MCF 10A (cell line): ENCODE measurements around the gene TRIM71. TPM values are rescaled to one million over a fixed set of nuclear protein-coding genes. Genes with fewer than 3 reads are reported as not detected.

Source experiments
- BruUV-seq: library from RNA; stranded (reverse); fragments of 400-500 nt; replicated peaks from 2 replicates; lab custom pipeline; 2021; lab: Mats Ljungman, UMichigan
- CTCF ChIA-PET: fragments of 300-600 bp; sonication (Branson Sonifier 250); formaldehyde crosslinking; extraction: SDS; loops from one replicate; lab custom pipeline; 2021; ENCODE audit warnings: antibody characterized with exemption, inconsistent platforms; lab: Yijun Ruan, JAX
- POLR2A ChIA-PET: fragments of 300-600, 350-650 bp; sonication (Branson Sonifier 250); formaldehyde crosslinking; extraction: SDS; loops from one replicate; lab custom pipeline; 2020; ENCODE audit warnings: antibody characterized with exemption, inconsistent platforms; lab: Yijun Ruan, JAX
- DNase-seq: peaks from one replicate; pipeline ENCODE4 v3.0.0-alpha.2; 2018; ENCODE audit not compliant: unreplicated experiment
- H3K27ac Mint-ChIP-seq: one replicate; pipeline ENCODE4 v1.8.0; 2022; ENCODE audit warnings: mild to moderate bottlenecking, low read depth, mixed read lengths; ENCODE audit not compliant: unreplicated experiment
- H3K27me3 Mint-ChIP-seq: one replicate; pipeline ENCODE4 v1.8.0; 2022; ENCODE audit warnings: mixed read lengths; ENCODE audit not compliant: insufficient read depth, unreplicated experiment
- H3K36me3 Mint-ChIP-seq: one replicate; pipeline ENCODE4 v1.8.0; 2022; ENCODE audit warnings: mild to moderate bottlenecking, moderate library complexity, mixed read lengths; ENCODE audit not compliant: insufficient read depth, unreplicated experiment
- H3K4me1 Mint-ChIP-seq: one replicate; pipeline ENCODE4 v1.8.0; 2022; ENCODE audit warnings: mixed read lengths; ENCODE audit not compliant: insufficient read depth, unreplicated experiment
- H3K4me3 Mint-ChIP-seq: one replicate; pipeline ENCODE4 v1.8.0; 2022; ENCODE audit warnings: mild to moderate bottlenecking, moderate library complexity, mixed read lengths; ENCODE audit not compliant: unreplicated experiment
- H3K9me3 Mint-ChIP-seq: one replicate; pipeline ENCODE4 v1.8.0; 2022; ENCODE audit warnings: mixed read lengths; ENCODE audit not compliant: unreplicated experiment
- intact Hi-C: fragments of 100-400 bp; cut with micrococcal nuclease; formaldehyde crosslinking; loops from 2 replicates; pipeline ENCODE4 v1.14.1; 2022
- total RNA-seq: library from RNA; stranded (reverse); gene quantifications from 2 replicates; pipeline ENCODE4 v1.2.3, GENCODE V29; 2022
- TF ChIP-seq, protein P1 (sequence below): fragments of 200-600 bp; IDR thresholded peaks from one replicate; pipeline ENCODE4 v1.8.0; 2022; ENCODE audit warnings: antibody characterized with exemption, mild to moderate bottlenecking; ENCODE audit not compliant: unreplicated experiment

The TRIM71 gene
- total RNA-seq, 1 experiment from 2014 or later = 0.05 TPM

DNA sequence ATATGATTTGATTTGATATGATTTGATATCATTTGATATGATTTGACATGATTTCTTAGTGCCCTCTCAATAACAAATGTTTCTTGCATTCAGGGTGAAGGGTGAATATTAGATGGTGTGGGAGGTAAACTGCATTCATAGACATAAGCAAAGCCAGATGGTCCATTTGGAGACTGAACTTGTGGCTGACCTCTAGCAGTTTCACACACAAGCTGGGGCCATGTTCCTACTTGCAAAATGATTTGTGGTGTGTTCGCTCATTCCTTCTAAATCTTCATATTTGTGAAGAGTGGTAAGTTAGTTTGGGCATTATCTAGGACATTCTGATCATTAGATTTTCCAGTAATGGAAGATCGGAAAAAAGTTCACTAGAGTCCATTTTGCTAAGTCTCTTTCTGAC lies 93.2 kb downstream of the TRIM71 start:
- no peak overlapping the region for H3K4me3 Mint-ChIP-seq
- intact Hi-C loops = no loop called here
- ChIA-PET POLR2A (no interaction called here), CTCF (interaction anchor here (1.1 kb wide), 1 partner anchor 32 kb away, joined by 3 read pairs; no protein-coding TSS in a partner anchor)
- H3K27ac Mint-ChIP-seq = no peak overlapping the region
- peaks cover 13% of the 10 kb centered on the region for H3K4me1 Mint-ChIP-seq
- no TSS peak for BruUV-seq
- H3K27me3 Mint-ChIP-seq = no peaks in the 10 kb centered on the region
- H3K9me3 Mint-ChIP-seq = no peaks in the 10 kb centered on the region
- no peaks in the 10 kb centered on the region for H3K36me3 Mint-ChIP-seq
- TF ChIP-seq, protein P1, sequence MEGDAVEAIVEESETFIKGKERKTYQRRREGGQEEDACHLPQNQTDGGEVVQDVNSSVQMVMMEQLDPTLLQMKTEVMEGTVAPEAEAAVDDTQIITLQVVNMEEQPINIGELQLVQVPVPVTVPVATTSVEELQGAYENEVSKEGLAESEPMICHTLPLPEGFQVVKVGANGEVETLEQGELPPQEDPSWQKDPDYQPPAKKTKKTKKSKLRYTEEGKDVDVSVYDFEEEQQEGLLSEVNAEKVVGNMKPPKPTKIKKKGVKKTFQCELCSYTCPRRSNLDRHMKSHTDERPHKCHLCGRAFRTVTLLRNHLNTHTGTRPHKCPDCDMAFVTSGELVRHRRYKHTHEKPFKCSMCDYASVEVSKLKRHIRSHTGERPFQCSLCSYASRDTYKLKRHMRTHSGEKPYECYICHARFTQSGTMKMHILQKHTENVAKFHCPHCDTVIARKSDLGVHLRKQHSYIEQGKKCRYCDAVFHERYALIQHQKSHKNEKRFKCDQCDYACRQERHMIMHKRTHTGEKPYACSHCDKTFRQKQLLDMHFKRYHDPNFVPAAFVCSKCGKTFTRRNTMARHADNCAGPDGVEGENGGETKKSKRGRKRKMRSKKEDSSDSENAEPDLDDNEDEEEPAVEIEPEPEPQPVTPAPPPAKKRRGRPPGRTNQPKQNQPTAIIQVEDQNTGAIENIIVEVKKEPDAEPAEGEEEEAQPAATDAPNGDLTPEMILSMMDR = no peak
- no peak for DNase-seq

DNA sequence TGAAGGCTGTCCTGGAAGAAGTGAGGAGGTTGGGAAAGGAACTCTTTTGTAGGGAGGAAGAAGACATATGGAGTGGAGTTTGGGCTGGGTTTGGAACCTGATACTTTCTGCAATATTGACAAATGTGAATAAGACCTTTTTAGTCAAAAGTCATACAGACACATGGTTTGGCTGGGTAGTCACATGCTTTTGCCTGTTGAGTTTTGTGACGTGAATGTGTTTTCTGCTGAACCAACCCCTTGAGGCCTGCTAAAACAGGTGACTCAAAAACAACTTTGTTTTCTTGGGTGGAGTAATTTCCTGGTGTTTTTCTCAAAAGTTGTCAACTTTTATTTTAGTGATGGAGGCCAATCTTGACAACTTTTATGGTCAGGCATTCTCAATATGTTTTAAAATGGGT lies 94.2 kb downstream of the TRIM71 start:
- Mint-ChIP-seq H3K27me3 (no peaks in the 10 kb centered on the region), H3K4me1 (peaks cover 13% of the 10 kb centered on the region), H3K9me3 (no peaks in the 10 kb centered on the region), H3K4me3 (no peak overlapping the region), H3K36me3 (no peaks in the 10 kb centered on the region), H3K27ac (no peak overlapping the region)
- TF ChIP-seq, protein P1 = no peak
- CTCF ChIA-PET = no interaction called here
- no TSS peak for BruUV-seq
- intact Hi-C loops = no loop called here
- DNase-seq = no peak
- POLR2A ChIA-PET = interaction anchor here (1.5 to 2.2 kb wide), 2 partner anchors 12 to 39 kb away, joined by 3 to 11 read pairs; no protein-coding TSS in a partner anchor

DNA sequence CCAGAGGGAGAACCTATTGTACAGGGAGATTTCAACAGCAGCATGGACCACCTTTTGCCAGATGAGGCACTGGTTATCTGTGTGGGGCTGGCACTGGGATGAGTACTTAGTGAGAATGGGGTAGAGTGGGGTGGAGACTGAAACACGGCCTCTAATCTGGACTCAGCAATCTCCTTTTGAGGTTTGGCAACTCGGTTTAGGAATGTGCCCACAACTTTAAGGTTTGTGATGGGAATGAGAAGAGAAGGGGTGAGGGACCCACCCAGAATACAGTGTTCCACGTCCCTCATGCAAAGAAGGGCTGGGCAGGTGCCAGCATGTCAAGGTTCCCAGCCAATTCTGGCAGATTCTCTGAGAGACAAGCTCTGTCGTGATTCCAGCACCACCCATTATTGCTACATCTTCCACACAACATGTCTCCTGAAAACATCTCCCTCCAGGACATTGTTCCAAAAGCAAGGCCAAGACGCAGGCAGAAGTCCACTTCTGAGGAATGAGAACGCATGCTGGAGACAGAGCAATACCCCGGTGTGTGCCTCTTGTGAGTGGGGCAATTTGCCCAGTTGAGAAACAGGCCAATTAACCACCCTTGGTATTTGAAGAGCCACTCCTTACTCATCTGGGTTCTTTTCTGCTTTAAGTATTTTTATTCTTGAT lies 96.1 kb downstream of the TRIM71 start:
- H3K4me3 Mint-ChIP-seq = no peak overlapping the region
- DNase-seq = peak; percentile 96
- intact Hi-C loops = no loop called here
- CTCF ChIA-PET = interaction anchor here (0.6 to 1.9 kb wide), 6 partner anchors 15 to 179 kb away, joined by 3 to 7 read pairs (median 4); no protein-coding TSS in a partner anchor
- H3K27me3 Mint-ChIP-seq = no peaks in the 10 kb centered on the region
- H3K9me3 Mint-ChIP-seq = no peaks in the 10 kb centered on the region
- POLR2A ChIA-PET = interaction anchor here (0.7 to 2.6 kb wide), 10 partner anchors 10 to 208 kb away, joined by 3 to 29 read pairs (median 4); no protein-coding TSS in a partner anchor
- no peaks in the 10 kb centered on the region for H3K36me3 Mint-ChIP-seq
- H3K27ac Mint-ChIP-seq = peak overlapping the region; percentile 87
- peaks cover 13% of the 10 kb centered on the region for H3K4me1 Mint-ChIP-seq
- no TSS peak for BruUV-seq
- TF ChIP-seq, protein P1 = no peak

DNA sequence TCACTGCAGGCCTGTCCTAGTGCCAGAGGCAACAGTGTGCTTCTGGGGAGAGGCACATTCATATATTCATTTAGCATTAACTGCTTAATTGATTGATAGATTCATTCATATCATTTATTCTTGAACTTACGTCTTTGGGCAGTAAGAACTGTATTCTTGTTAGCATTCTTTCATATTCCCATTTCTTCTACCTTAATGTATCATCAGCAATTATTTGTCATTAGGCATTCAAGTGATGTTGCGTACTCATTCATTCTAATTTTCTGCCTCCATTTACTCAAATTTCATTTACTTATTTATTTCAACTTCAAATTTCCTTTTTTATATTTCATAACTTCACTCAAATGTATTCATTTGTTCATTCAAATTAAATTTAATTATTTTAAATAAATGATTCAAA lies 102.1 kb downstream of the TRIM71 start:
- Mint-ChIP-seq H3K27me3 (no peaks in the 10 kb centered on the region), H3K4me3 (no peak overlapping the region), H3K36me3 (no peaks in the 10 kb centered on the region), H3K4me1 (peaks cover 9% of the 10 kb centered on the region), H3K9me3 (no peaks in the 10 kb centered on the region), H3K27ac (no peak overlapping the region)
- no peak for DNase-seq
- TF ChIP-seq, protein P1 = no peak
- no TSS peak for BruUV-seq
- intact Hi-C loops = no loop called here
- CTCF ChIA-PET = no interaction called here
- POLR2A ChIA-PET = no interaction called here
